HG02840 (cell line): ENCODE results near the gene RAMP3.
A peak's percentile ranks its signal among the peaks of the same experiment; 100 is the strongest.
"Not testable (repeated sequence)": the region's sequence is repeated elsewhere in the genome, so short reads cannot be mapped to it uniquely, and the experiment has no call there.

Experiments
- ATAC-seq: cut with Tn5 transposase; IDR thresholded peaks from one replicate; pipeline ENCODE4 v1.9.1; 2021; ENCODE audit warnings: mild to moderate bottlenecking, moderate library complexity, moderate number of reproducible peaks; ENCODE audit not compliant: unreplicated experiment, low FRiP score

The RAMP3 gene

DNA sequence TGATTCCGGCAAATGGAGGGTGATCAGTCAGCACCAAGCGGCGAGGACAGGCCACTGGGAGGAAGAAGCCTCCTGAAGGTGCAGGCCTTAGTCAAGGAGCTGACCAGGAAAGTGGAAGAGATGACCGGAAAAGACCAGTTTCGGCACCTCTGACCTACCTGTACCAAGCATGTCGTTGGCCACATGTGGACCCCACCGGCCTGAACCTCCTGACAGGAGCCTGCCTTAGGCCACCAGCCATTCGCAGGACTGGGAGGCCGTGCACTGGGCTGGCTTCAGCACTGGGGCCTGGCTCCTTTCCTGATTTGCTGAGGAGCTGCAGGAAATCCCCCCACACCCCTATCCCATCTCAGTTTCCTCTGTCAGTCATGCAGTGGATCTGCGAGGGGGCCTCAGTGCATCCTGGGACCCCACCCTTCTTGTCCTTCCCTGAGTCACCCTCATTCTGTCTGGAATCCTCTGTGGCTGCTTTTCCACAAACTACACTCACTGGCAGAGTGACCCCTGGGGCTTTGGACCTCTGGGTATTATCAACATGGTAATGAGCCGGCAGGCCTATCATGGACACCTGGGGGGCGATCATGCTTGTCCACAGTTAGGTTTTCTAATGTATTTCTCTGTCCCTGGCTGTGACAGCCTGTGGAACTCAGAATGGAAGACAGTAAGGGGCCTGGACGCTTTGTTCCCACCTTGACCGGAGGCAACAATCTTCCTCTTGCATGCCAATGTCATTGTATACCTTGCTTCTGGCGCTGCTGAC, 33.0 kb downstream of the RAMP3 start:
- no peak for ATAC-seq

DNA sequence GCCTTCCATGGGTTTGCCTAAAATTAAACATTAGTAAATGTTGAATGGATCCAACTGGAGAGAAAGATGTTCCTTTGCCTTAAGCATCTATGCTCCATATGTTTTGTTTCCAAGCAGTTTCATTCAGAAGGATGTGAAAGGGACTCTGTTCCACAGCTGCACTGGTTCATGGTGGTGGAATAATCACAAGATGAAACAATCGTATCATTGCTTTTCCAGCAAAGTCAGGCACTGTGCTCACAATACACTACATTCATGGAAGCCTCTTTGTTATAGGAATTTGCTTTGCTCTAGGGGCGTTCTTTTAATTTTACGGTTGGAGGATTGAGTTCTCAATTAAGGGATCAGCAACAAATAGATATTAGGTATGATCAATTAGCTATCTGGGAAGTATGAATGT, 33.8 kb downstream of the RAMP3 start:
- no peak for ATAC-seq

DNA sequence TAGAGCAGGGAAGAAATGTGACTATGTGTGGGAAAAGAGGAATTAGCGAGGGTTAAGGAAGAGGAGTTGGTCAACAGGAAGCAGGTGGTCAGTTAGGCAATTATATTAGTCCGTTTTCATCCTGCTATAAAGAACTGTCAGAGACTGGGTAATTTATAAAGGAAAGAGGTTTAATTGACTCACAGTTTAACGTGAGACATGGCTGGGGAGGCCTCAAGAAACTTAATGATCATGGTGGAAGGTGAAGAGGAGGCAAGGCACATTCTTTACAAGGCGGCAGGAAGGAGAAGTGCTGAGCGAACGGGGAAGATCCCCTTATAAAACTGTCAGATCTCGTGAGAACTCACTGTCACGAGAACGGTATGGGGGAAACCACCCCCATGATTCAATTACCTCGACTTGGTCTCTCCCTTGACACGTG, 35.0 kb downstream of the RAMP3 start:
- no peak for ATAC-seq

DNA sequence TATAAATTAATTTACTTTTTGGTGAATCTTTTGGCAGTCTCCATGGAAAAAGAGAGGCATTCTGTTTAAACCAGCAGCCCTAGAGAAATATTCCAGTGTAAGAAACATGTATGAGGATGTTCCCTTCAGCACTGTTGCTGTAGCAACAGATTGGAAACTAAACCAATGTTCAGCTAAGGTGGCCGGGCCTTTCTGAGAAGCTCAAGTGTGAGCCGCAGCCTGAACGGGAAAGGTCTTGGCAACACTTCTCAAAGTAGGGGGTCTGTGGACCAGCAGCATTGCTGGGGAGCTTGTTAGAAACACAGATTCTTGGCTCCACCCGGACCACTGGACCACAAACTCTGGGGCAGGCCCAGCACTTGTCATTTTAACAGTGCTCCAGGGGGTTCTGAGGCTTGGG, 36.2 kb downstream of the RAMP3 start:
- no peak for ATAC-seq

DNA sequence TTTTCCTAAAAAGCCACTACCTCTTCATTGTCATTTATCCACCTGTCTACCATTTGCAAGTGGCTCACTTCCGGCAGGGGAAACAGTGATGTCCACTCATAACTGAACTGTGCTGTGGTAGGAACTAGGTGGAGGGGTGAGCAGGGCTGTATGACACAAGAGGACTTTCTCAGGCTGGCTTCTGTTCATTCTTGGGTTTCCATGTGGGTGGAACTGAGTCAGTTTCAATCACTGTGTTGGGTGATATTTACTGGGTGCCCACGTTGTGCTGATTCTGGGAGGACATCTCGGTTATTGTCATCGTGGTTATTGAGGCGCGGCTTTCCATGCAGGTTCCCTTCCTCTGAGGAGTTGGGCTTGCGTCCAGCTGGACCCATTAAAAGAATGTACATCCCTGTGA, 38.8 kb downstream of the RAMP3 start:
- peak; percentile 86 for ATAC-seq

DNA sequence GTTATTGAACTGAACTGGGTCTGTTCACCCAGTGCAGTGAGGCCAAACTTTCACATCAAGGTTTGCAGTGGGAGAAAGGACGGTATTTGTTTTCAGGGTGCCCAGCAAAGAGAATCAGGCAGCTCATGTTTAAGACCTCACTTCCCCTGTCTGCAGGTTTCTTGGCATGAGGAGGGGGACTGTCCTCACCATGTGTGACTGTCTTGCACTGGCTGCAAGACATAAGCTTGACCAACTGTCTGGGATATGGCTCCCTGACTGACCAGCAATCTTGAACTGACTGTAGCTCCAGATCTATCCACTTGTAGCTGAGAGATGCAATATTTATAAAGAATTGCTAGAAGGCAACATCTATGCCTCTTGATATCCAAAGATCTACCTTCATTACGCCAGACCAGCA, 39.9 kb downstream of the RAMP3 start:
- no peak for ATAC-seq

DNA sequence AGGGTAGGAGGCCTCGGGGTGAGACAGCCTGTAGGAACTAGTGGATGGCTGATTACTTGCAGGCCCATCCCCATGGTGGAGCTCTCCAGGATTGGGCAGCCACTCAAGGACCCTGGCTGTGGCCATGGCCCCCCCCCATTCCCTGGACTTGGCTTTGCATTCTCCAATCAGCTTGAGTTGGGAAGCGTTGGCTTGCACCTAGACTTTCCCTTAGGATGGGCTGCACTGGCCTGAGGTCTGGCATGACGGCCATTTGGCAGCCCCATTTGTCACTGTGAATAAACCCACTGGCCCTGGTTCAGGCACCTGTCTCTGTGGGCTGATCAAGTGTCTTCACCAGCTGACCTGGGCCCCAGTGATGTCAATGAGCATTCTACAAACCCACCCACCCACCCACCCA, 41.4 kb downstream of the RAMP3 start:
- no peak for ATAC-seq

DNA sequence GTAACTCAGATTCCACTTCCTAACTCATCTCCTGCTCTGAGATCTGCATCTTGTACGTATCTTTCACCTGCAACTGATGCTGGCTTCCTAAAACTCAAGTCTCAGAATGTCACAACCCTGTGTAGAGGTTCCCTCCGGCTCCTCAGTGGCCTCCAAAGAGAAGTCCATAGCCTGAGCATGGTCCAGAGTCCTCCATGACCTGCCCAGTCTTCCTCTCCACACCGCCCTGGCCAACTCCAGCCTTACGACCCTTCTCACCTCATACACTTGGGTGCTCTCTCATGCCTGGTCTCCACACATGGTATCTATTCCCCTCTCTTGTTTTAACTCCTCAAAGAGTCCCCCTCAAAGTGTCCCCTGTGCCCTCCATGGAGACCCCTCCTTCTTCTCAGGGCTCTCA, 41.9 kb downstream of the RAMP3 start:
- ATAC-seq, result no peak

DNA sequence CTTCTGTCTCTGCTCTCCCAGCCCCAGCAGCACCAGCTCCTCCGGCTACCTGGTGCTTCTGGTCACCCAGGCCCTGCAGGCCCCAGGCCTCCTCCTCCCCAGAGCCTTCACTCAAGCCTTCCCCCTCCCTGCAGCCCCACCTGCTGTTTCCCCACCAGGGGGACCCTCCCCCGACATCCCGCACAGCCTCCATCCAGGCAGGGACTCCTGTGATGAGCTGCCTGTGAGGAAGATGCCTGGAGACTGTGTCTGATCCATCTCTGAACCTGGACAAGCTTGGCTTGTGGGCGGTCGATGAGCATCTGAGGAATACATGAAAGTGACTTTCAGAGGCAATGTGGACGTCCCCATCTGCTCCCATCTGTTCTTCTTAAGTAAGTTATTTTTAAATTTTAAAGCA, 45.0 kb downstream of the RAMP3 start:
- no peak for ATAC-seq

DNA sequence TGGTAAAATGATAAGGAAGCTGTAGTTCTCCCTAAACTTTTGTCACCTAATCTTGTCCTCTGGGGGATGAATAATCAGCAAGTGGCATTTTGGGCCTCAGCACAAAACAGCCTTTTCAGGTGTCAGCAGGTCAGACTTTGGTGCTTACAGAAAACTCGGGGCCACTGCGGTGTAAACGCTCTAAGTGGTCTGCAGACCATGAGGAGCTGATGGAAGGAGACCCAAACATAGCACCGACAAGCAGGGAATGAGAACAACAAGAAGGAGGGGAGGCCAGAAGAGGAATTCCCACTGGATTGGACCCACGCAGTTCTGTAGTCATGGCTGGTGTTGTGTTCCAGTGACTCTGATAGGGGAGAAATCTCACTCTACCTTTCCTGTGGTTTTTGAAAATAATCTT, 45.4 kb downstream of the RAMP3 start:
- no peak for ATAC-seq

DNA sequence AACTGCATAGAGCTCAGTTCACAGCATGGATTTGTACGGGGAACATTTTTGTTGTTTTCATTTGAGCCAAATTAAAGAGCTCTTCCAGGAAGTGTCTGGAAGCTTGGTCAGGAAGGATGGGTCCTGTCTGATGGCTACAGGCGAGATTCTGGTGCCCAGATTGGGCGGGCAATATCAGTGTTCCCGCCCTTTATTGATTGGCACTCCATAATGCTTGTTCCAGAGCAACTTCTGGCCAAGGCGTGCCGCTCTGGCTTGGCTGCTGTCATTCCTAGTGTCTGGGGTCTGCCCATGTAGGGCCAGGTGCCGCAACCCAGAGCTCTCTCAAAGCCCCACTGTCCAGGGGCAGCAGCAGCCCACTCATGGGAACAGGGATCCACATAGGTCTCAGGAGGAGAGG, 45.9 kb downstream of the RAMP3 start:
- ATAC-seq, result no peak

DNA sequence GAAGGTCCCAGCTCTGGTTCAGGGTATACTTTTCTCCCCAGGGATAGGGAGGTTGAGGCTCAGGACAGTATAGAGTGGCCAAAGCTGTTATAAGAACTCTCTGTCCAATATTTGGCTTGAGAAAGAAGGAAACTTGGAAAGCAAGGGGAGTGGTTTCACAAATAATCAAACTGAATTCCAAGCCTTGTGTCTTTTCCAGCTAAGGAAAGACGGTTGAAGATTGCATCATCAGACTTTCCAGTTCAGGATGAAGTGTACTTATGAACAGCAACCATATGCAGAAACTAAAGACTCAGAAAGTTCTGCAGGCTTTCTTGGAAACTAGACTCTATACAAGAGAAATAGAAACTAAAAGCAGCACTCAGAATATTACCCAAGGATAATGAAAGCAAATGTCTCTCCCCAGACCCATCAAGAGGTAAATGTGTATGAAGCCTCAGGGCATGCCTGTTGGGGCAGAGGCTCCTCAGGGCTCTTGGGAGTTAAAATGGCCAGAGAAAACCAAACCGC, 46.4 kb downstream of the RAMP3 start:
- ATAC-seq, result no peak

DNA sequence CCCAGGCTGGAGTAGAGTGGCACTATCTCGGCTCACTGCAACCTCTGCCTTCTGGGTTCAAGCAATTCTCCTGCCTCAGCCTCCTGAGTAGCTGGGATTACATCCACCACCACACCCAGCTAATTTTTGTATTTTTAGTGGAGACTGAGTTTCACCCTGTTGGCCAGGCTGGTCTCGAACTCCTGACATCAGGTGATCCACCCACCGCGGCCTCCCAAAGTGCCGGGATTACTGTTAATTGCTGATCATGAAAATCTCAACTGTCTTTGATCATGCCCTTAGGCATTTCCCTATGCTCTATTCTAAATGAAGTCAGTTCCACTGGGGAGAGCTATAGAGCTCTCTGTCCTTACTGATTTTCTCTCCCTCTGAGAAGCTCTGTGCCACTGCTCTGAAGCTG, 48.7 kb downstream of the RAMP3 start:
- not testable (repeated sequence) for ATAC-seq

DNA sequence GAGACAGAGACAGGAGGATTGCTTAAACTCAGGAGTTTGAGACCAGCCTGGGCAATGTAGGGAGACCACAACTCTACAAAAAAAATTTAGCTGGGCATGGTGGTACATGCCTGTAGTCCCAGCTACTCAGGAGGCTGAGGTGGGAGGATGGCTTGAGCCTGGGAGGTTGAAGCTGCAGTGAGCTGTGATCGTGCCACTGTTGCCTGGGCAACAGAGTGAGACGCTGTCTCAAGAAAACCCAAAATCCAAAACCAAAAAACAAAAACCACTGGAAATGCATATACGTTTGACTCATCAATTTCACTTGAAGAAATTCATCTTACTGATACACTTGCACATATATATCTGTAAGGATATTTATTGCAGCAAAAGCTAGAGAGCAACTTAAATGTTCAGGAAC, 52.3 kb downstream of the RAMP3 start:
- not testable (repeated sequence) for ATAC-seq

DNA sequence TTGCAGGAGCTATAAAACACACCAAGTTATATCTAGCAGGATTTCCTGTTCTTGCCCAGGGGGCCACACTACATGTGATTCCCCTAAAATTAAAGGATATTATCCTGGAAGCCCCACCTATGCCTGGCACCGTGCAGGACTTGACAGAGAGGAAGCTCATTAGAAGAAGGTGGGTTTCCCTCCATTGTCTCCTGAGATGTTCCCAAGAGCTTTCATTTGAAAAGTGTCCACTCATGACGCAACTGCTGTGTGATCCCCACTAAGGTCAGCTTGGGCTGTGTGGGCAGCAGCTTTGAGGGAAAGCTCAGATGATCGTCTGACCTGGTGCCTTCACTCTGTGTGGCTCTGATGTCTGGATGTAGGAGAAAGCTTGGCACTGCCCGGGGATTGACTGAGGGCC, 53.5 kb downstream of the RAMP3 start:
- no peak for ATAC-seq

DNA sequence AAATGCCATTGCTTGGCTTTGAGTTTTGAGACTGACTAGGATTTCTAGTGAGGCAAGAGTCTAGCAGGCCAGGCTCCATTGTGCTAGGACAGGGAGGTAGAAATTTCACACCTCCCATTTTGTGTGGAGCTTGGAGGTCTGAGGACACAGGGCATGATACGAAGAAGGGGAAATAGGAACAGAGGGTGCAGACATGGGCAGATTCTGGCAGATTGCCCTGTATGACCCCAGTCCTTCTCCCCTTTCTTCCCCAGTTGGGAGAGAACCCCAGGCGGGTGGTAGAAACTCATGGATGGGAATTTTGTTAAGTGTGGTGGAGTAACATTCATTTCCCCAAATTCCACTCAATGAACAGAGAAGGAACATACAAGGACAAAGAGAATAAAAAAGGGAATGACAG, 54.4 kb downstream of the RAMP3 start:
- no peak for ATAC-seq

DNA sequence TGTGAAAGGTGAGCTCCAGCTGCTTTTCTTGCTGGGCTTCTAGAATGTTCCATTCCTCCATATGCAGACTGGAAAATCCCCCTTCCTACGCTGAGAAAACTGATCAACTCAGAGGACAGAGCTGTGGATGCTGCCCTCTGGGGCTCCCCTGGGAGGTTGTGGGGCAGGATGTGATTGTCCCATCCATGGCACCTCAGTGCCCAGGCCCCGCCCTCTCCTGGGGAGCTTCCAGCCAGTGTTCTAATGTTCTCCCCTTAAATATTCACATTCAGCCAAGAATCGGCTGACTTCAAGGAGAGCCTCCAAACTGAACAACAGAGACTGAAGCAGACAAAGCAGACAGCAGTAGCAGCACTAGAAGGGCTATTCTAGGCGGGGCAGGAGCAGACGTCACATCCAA, 55.0 kb downstream of the RAMP3 start:
- no peak for ATAC-seq

DNA sequence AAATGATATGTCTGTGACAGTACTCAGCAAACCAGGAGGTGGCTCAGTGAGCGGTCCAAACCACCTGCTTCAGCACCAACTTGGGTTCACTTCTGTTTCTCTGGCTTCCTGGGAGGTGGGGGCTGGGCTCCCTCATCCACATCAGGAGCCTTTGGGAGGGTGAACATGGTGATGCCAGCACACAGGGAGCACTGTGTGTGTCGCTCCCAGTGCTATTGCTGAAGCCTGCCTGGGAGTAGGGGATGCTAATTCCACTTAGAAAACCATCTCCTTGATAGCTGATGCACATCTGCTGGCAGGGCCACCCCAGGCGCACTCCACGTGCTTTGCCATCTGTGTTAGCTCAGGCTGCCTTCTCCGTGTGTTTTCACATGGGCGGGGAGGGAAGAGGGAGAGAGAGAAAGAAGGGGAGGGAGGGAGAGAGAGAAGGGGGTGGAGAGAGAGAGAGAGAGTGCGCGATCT, 58.0 kb downstream of the RAMP3 start:
- ATAC-seq, result no peak

DNA sequence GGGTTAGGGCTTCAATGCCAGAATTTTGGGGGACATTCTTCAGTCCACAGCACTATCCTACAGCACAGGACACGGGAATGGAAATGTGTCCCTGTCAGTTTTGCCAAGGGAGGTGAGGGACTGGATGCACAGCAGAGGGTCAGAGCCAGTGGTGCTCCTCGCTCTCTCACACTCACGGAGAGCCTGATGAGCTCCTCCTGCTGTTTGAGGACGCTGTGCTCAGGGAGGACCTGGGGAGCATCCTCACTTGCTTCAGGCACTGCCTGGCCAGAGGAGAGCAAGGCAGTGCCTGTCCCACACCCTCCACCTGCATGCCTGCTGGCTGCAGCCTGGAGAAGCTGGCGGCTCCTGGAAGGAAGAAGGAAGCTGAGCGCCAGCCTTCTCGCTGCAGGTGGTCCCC, 58.6 kb downstream of the RAMP3 start:
- ATAC-seq, result no peak

DNA sequence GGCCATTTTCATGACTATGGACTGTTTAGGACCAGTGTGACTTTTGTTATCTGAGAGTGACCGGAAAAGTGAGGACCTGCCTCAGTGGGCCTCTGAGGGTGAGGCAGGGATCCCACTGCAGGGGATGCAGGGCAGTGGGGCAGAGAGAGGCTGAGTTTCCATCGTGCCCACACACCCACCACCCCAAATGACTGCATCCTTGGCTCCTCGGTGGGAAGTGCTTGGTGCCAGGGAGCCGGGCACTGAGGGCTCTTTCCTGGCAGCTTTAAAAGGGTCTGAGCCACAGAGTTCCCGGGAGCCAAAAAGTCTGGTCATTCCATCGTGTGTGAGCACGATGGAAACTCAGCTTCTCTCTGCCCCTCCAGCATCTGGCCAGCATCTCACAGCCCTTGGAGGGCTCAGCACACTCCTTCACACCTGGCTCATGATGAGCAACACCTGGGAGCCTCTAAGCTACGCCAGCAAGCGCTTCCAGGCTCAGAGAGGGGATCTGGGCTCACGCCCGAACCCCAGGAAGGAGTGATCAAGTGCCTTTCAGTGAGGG, 59.1 kb downstream of the RAMP3 start:
- ATAC-seq, result no peak

DNA sequence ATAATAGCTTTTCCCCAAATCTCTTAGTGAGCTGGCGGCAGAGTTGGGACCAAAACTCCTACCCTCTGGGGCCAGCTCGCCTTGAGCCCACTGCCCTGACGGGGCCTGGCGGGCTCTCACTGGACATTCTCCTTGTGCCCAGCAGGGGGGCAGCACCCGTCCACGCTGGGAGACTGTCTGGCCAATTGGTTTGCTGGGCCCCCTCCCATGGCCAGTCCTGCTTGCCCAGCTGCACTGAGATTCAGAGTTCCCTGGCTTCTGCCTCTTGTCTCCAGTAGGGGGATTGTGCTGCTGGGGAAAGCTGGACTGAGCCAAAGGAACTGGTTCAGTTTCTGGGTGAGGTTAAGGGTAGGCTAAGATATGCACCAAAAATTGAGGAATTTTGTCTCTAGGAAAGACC, 59.8 kb downstream of the RAMP3 start:
- ATAC-seq, result no peak

DNA sequence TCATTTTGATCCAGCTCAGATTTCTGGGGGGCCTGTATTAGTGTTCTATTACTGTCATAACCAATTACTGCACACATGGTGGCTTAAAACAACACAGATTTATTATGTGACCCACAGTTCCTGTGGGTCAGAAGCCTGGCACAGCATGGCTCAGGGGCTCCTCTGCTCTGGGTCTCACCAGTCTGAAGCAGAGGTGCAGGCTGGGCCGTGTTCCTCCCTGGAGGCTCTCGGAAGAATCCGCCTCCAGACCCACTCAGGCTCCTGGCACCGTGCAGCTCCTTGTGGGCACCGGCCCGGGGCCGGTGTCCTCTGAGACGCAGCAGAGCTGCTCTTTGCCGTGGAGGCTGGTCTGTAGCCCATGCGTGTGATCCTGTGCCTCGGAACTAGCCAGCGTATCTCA, 61.5 kb downstream of the RAMP3 start:
- no peak for ATAC-seq
